ENCODE measurements around the gene KHSRP.
"Not testable (repeated sequence)": the region's sequence is repeated elsewhere in the genome, so short reads cannot be mapped to it uniquely, and the experiment has no call there.

Gene KHSRP

DNA sequence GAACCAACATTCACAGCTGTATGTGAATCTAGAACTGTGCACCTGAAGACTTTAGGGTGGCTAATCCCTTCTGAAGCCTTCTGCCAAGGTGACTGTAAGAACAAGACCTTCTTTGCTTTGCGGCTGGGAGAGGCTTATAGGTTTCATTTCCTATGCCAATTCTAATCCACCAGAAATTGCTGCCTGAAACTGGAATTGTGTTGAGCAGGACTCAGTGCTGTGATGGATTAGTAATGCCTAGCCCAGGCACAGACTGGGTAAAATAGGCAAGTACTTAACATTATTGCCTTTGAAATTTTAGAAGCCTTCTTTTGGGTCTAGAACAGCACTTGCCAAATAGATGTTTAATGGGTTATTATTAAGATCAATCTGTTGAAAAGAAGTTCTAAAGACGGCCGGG, 23.4 kb upstream of the KHSRP start:
- no peak for DNase-seq

DNA sequence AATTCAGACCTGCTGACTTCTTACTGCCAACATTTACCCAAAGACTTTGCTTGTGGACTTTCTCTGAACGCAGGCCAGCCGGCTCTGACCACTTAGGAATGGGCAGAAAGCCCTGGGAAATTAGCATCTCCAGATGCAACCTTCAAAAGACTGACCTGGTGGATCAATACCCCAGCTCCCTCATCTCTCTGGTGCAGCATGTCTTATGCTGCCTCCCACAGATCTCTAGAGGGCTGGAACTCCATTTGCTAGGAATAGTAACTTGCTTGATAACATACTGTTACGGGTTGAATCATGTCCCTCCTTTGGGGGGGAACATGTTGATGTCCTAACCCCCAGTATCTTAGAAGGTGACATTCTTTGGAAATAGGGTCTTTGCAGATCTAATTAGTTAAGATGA, 21.8 kb upstream of the KHSRP start:
- no peak for DNase-seq

DNA sequence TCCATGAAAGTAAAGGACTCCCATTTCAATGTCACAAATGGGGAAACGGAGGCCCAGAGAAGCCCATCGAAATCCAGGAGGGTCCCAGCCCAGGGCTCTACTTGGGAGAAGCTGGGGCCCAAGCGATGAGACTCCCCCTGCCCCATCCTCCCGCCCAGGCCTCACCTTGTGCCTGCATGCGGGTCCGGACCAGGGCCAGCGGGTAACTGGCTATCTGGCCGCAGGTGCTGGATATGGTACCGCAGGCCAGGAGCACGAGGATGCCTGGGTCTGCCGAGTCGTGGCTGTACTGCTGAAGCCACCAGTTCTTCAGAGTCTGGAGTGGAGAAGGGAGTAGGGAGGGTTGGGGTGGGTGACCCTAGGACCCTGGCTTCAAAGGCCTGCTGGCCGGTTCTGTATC, 19.4 kb upstream of the KHSRP start:
- no peak for DNase-seq

DNA sequence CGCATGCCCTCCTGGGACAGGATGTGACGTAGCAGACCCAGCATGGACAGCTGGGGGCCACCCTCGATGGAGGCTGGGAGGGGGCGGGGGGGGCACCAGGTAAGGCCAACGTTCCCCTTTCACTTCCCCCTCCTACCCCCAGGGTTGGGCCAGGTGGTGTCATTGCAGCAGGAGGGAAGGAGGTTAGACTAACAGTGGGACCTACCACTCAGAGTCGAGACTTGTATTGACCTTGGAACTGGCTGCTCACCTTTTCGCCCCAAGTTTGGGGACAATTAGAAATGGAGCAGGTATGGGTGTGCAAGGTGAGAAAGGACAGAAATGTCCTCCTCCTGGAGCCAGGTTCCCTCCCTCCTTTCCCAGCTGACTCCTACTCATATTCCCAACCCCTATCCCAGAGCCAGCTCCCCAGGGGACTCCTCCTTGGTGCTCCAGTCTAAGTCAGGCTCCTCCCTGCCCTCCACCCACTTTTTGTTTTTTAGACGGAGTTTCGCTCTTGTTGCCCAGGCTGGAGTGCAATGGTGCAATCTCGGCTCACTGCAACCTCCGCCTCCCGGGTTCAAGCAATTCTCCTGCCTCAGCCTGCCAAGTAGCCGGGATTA, 17.6 kb upstream of the KHSRP start:
- no peak for DNase-seq

DNA sequence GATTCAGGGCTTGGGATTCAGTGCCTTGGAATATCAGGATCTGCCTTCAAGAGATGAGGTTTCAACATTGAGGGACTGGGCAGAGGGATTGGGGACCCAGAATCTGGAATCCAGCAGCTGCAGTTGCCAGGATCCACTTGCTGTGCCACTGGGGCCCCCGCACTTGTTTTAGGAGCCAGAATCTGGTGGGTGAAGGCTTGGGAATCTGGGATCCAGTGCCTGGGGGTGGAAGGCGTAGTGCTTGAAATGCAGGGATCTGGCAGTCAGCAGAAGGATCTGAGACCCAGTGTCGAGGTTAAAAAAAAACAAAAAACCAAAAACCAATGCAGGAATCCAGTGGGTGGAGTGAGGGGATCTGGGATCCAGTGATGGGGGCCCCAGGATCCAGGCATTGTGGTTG, 16.3 kb upstream of the KHSRP start:
- DNase-seq: no peak

DNA sequence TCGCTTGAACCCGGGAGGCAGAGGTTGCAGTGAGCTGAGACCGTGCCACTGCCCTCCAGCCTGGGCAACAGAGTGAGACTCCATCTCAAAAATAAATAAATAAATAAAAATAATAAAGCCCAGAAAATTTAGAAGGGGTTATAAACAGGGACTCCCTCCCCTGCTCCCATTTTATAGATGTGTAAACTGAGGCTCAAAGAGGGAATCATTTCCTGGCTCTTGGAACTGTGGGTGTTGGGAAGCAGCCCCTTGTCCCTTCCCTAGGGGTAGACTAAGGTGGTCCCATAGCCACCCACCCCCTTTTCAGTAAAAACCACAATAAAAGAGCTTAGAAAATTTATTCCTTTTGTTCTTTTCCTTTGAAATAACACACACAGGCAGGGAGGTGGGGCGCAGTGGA, 15.1 kb upstream of the KHSRP start:
- no peak for DNase-seq

DNA sequence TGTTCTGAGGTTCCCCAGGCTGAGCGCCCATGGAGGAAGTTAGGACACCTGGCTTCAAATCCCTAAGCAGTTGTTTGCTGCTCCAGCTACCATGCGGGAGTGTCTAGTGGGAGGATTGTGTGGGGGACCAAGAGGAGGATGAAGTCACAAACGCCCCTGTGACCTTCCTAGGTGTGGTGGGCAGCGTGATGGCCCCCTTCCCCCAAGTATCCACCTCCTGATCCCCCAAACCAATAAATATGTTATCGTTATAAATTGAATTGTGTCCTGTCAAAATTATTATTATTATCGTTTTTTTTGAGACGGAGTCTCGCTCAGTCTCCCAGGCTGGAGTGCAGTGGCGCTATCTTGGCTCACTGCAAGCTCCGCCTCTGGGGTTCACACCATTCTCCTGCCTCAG, 9.1 kb upstream of the KHSRP start, which contains the start of gene SLC25A41:
SLC25A41 (minus strand) TSS at position 101 of the 400 bp plus-strand sequence; CDS start at position 31, 70 bp downstream.
- no peak for DNase-seq

DNA sequence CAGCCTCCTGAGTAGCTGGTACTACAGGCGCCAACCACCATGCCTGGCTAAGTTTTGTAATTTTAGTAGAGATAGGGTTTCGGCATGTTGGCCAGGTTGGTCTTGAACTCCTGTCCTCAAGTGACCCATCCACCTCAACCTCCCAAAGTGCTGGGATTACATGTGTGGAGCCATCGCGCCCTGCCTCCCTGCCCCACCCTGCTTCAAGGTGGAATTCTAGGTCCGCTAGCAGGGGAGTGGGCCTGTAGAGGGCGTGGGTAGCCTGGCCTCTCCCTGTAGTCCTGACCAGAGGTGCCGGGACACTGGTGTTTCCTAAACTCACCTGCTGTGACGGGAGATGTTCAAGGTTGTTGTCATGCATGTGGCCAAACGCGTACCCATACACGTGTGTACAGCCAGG, 8.6 kb upstream of the KHSRP start:
- no peak for DNase-seq

DNA sequence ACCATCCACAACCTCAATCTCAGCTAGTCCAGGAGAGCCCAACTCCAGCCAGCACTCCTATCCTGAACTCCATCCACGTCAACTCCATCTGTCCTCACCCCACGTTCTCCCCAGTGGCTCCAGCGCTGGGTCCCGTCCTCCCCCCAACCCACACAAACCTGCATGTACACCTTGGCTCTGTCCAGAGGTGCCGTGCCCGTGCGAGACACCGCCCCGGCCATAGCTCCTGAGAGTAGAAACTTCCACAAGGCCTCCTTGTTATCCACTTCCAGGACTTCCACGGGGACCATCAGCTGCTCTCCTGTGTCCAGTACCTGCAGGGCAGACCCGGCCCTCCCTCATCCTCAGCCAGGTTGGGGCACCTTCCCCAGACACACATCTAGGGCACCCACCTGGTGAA, 7.3 kb upstream of the KHSRP start:
- DNase-seq: no peak

DNA sequence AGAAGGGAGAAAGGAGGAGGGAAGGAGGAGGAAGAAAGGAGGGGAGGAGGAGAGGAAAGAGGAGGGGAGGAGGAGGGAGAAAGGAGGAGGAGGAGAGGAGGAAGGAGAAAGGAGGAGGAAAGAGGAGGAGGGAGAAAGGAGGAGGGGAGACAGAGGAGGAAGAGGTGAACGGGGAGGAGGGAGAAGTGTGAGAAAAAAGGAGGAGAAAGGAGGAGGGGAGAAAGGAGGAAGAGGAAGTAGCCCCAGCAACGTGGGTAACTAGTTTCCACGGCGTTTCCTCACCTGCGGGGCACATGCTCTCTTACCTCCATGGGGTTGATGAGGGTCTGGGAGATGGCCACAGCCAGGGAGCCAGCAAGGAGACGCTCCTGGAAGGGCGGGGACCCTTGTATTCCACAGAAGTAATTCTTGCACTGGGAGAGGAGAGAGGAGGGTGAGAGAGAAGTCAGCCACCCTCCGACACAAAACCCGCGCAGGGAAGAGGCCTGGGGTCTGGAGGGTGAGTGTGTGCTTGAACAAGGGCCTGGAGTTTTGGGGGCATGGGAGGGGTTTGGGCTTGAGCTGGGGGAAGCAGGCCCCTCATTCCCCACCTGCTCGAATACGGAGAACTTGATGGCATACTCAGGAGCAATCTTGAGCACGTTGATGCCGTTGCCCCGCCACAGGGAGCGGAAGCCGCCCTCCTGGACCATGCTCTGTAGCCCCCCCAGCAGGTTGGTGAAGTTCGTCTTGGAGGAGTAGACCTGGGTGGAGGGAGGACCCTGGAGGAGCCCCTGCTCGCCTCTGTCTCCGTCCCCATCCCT, 5.0 kb upstream of the KHSRP start:
- DNase-seq: no peak

DNA sequence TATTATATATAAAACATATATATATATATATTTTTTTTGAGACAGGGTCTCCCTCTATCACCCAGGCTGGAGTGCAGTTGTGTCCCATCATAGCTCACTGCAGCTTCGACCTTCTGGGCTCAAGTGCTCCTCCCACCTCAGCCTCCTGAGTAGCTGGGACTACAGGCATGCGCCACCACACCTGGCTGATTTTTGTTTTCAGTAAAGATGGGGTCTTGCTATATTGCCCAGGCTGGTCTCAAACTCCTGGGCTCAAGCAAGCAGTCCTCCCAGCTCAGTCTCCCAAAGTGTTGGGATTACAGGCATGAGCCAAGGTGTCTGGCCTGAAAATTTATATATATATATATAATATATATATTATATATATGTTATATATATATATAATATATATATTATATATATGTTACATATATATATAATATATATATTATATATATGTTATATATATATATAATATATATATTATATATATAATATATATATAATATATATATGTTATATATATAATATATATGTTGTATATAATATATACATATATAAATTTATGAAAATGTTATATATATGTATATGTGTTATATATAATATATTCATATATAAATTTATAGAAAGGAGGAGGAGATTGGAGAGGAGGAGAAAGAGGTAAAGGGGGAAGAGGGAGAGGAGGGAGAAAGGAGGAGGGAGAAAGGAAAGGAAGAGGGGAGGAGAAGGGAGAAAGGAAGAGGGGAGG, 4.2 kb upstream of the KHSRP start:
- DNase-seq: not testable (repeated sequence)

DNA sequence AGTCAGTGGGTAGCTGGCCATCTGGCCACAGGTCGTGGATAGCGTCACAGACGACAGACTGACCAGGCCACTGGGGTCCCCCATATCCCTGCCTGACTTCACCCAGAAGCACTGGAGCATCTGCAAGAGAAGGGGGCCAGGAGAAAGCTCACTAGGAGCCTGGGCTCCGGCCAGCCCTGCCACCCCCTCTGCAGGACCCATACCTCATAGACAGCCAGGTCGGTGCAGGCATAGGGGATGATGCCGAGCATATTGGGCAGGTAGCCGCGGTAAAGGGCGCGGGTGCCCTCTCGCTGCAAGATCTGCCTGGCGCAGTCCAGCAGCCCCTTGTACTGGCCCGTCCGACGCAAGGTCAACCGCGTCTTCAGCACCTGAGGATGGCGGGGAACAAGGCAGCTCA, 2.5 kb upstream of the KHSRP start:
- DNase-seq: no peak

DNA sequence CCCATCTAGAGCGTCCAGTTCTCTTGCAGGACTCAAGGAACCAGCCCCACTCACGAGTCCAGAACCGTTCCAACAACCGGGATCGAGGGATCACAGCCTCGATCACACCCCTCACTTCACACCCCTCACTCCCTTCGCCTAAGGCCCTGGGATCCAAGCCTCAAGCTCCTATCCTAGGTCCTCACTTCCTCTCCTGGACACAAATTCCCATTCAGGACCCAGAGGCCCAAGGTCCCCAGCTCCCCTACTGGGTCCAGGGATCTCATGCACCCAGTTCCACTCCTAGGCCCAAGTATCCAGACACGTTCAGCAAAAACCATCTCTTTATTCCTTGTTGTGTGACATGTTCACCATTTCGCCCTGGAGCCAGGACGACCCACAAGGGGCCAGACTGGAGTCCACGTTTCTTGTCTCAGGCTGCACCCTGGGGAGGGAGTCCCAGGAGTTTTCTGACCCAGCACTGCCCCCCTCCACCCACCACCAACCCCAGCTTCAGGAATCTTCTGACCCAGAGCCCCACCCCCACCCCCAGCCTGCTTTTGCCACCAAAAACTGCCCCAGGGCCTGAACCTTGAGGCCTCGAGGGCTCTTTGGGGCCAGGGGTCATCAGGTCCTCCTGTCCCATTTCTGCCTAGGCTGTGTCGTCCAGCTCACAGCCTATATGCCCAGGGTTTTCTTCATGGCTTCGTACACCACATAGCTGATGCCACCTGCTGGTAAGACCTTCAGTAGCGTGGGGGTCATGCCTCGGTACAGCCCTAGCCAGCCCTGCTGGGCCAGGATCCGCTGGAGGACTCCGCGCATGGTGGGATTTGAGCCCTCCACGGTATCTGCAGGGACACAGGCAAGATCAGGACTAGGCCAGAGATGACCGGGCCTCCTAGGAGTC, 1.4 kb upstream of the KHSRP start:
- peak; percentile 56 for DNase-seq

DNA sequence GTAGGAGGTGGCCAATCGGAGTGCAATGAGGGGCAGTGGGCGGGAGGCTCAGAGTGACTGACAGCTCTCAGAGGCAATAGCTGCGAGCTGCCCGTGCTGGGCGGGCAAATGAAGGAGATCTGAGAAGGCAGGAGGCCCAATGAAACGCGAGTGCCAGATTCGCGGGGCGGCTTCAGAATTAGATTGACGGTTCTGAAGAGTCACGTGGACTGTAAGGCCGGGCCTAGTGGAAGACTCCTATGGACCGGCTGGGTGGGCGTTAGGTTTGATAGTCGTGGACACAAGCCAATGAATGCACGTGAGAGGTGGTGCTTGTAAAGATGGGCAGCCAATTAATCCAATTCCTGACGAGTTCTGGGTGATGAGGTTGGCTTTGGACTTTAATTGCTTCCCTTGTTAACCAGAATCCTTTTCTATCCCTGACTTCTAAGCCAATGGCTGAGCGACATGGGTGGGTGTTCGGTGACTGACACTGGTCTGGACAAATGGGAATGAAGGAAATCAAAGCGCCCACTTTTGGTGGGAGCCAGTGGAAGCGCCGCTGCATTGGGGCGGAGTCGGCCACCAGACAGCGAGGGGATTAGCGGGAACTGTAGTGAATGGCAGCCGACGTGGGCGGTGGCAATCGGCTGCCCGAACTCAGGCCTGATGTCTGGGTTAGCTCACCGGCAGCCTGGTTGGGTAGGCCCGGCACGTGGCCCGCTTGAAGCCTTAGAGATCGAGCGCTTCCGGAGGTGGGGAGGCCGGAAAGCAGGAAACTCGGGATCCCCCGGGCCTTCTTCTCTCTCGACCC, 524 bp upstream of the KHSRP start:
- peak; percentile 100 for DNase-seq

DNA sequence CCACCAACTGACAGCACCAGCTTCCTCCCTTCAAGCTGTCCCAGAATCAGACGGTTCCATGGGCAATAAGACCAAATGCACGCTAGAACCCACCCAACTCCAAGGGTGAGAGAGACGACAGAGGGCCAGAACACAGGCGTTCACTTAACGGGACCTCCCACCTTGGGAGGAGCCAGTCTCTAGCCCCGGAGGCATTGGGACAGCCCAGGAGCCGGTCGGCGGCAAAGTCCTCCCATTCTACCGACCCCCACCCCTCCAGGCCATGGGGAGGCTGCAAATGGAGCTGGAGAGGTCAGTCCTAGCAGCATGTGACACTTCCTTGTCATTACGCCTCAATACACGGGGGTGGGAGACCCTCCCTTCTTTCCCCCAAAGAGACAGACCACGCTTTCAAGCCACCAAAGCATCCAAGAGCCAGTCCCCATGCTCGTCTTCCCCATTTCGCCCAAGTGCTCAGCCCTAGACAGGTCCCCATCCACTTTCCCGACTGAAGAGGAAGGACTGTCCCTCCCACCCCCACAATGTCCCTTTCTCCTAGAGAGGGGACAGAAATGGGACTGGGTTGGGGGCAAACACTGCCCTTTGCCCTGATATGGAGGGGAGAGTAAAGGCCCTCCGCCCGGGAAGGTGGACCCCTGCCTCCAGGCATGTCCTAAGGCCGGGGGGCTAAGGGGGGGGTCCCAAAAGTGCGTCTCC, 964 bp downstream of the KHSRP start:
- peak; percentile 83 for DNase-seq

DNA sequence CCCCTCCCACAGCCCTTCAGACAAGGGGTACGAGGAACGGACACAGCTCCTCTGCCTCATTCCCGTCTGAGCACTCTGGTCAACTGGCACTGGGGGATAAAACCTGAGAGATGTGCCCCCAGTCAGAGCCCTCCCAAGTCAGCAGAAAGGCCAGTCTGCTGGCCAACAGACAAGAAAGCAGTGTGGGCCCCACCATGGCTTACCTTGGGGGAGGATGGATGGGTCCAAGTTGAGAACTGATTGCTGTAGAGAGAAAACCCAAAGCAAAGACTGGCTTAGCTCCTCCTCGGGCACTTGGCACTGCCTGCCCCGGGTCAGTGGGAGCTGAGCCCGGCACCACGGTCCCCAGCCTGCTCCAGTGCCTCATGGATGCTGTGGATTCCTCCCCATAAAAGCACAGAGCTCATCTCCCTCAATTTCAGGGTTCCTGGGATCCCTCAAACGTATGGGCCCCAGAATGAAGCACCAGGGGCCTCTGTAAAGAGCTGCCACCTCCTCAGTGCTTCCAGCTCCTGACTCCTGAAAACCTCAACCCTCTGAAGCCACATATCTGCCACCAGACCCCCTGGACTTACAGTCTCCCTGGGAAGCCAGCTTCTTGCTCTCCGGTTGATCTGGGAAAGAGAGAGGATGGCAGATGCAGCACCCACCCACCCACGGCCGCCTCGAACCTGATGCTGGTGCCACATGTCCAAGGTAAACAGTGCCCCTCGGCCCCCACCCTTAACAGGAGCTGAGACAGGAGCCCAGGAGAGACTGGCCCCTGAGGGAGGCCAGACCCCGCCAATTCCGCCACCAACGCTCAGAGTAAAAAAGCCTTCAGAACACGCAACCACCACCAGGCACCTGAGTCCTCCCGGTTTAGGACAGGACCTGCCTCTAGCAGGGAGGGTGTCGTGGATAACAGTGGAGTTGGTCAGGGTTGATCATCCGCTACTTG, 3.3 kb downstream of the KHSRP start:
- no peak for DNase-seq

DNA sequence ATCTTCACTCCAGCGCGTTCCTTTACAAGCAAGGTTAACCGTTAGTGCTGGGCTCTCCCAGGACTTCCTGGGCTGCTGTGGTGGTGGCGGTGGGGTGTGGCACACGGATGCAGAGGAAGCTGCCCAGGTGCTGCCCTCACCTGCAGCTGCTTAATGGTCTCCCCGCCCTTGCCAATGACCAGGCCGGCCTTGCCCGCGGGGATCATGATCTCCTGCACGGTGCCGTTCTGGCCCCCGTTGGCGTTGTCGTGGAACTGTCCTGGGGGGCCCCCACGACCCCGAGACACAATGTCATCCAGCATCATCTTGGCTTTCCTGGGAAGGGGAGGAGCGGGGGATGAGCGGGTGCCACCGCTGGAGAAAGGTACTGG, 6.1 kb downstream of the KHSRP start:
- no peak for DNase-seq

DNA sequence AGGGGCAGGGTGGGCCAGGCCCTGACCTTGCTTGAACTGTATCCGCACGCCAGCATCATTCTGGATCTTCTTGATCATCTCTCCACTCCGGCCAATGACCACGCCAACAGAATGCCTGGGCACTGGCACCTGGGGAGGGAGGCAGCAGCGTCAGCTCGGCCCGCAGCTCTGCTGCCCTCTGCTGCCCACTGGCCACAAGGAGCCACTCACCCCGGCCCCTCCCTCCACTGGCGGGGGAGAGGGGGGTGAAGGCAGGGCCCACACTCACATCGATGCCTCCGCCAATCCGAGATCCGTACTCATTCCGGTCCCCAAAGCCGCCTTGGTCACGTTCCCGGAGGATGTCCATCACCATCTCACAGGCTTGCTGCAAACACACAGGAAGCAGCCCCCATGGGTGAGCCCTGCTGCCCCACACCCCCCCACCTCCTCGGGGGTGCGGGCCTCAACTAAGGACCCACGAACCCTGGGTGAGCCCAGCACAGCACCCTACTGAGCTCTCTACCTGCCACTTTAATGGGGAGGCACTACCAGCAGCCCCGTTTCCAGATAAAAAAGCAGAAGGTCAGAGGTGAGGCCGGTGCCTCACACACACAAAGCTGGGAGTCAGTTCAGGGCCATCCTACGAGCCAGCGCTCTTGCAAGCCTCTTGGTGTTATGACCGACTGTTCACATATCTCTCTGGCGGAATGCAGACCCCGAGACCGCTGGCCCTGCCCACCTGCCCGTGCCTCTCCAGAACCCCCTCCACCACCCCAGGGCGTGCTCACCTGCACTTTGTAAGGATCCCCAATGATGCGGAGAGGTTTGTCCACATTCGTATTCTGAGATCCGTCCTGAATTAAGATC, 6.7 kb downstream of the KHSRP start:
- no peak for DNase-seq

DNA sequence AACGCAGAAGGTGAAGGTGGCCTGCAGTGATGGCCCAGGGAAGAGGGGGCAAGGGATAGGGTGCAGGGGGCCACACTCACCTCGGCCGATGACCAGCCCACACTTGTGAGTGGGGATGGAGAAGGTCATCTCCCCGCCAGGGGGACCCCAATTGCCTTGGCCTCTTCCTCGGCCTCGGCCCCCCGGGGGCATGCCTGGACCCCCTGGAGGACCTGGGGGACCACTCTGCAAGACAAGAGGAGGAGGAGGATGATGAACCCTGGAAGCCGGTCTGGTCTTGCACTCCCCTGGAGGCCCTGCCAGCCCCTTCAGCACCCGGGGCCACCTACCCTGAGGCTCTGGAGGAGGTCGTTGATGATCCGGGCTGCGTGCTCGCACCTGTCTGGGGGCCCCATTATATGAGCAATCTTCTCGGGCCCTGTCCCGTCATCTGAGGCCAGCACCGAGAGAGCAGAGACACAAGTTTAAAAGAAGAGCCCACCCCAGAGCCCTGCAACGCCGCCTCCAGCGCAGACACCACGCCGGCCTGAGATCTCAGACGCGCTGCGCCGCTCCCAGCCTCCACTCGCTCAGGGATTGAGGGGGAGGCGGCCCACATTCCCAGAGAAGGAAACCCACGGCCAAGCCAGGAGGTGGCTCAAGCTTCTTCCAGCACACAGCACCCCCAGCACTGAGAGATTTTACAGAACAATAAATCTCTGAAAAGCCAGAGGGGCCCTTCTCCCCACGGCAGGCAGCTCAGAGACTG, 7.8 kb downstream of the KHSRP start:
- DNase-seq: no peak
